ENCODE data around the gene EIF4E1B. TPM values are rescaled to one million over a fixed set of nuclear protein-coding genes. Genes with fewer than 3 reads are reported as not detected.

The EIF4E1B gene
- total RNA-seq, 2 donors from 2014 or later = not detected

GRCh38 chr5:176619569-176620332, 10.7 kb upstream of the EIF4E1B start:
- no peak overlapping the region for H3K27ac ChIP-seq
- no peak for DNase-seq (ENCODE audit: low spot score)
- no peak for TF ChIP-seq CTCF (IDR thresholded peaks at IDR 0.05)
- H3K4me1 ChIP-seq = peaks cover 0 to 35% of the 10 kb centered on the region in 2 donors
- H3K36me3 ChIP-seq = no peaks in the 10 kb centered on the region
- no peak overlapping the region for H3K4me3 ChIP-seq
- H3K27me3 ChIP-seq = peaks cover 5 to 17% of the 10 kb centered on the region in 2 donors
- H3K9me3 ChIP-seq = no peaks in the 10 kb centered on the region

- H3K27me3 ChIP-seq = peaks cover 5 to 17% of the 10 kb centered on the region in 2 donors
- H3K36me3 ChIP-seq = no peaks in the 10 kb centered on the region
- TF ChIP-seq CTCF (IDR thresholded peaks at IDR 0.05) = no peak
- no peak overlapping the region for H3K27ac ChIP-seq
- no peak overlapping the region for H3K4me3 ChIP-seq
- peaks cover 0 to 35% of the 10 kb centered on the region in 2 donors for H3K4me1 ChIP-seq
- H3K9me3 ChIP-seq = no peaks in the 10 kb centered on the region
- no peak for DNase-seq (ENCODE audit: low spot score)
Measured at GRCh38 chr5:176620333-176620981, 10.0 kb upstream of the EIF4E1B start.

GRCh38 chr5:176621661-176622079, 8.8 kb upstream of the EIF4E1B start:
- Histone ChIP-seq H3K27me3 (peaks cover 5 to 17% of the 10 kb centered on the region in 2 donors), H3K27ac (no peak overlapping the region), H3K36me3 (no peaks in the 10 kb centered on the region), H3K9me3 (no peaks in the 10 kb centered on the region), H3K4me3 (no peak overlapping the region), H3K4me1 (peaks cover 0 to 35% of the 10 kb centered on the region in 2 donors)
- TF ChIP-seq CTCF (IDR thresholded peaks at IDR 0.05) = no peak
- DNase-seq (ENCODE audit: low spot score) = no peak

GRCh38 chr5:176624142-176624541, 6.3 kb upstream of the EIF4E1B start:
- TF ChIP-seq CTCF (IDR thresholded peaks at IDR 0.05) = no peak
- DNase-seq (ENCODE audit: low spot score) = no peak
- no peak overlapping the region for H3K27ac ChIP-seq
- H3K4me1 ChIP-seq = peaks cover 0 to 32% of the 10 kb centered on the region in 2 donors
- H3K4me3 ChIP-seq = no peak overlapping the region
- H3K27me3 ChIP-seq = peaks cover 11 to 16% of the 10 kb centered on the region in 2 donors
- H3K9me3 ChIP-seq = no peaks in the 10 kb centered on the region
- no peaks in the 10 kb centered on the region for H3K36me3 ChIP-seq

GRCh38 chr5:176624938-176625337, 5.5 kb upstream of the EIF4E1B start:
- Histone ChIP-seq H3K4me3 (no peak overlapping the region), H3K9me3 (no peaks in the 10 kb centered on the region), H3K27ac (no peak overlapping the region), H3K4me1 (peaks cover 0 to 32% of the 10 kb centered on the region in 2 donors), H3K36me3 (no peaks in the 10 kb centered on the region), H3K27me3 (peaks cover 7 to 16% of the 10 kb centered on the region in 2 donors)
- TF ChIP-seq CTCF (IDR thresholded peaks at IDR 0.05) = no peak
- DNase-seq (ENCODE audit: low spot score) = no peak

All from right atrium auricular region (tissue), 2 donors.